Smooth muscle cell (in vitro differentiated cells): ENCODE data around the gene PGBD2. TPM values are rescaled to one million over a fixed set of nuclear protein-coding genes. Genes with fewer than 3 reads are reported as not detected.

Experiments
- DNase-seq: peaks from one replicate; lab custom pipeline; 2025; ENCODE audit not compliant: unreplicated experiment; lab: John Stamatoyannopoulos, UW
- H2AFZ ChIP-seq: fragments of 200-600 bp; sonication (generic); 2 replicates; pipeline ENCODE4 v1.6.0; 2016; ENCODE audit warnings: antibody characterized with exemption, low read depth, mild to moderate bottlenecking
- H3F3A ChIP-seq: fragments of 200-600 bp; sonication (generic); 2 replicates; pipeline ENCODE4 v1.6.0; 2017; ENCODE audit warnings: antibody characterized with exemption, low read depth
- H3K27ac ChIP-seq: fragments of 200-600 bp; sonication (generic); 2 replicates; pipeline ENCODE4 v1.5.1; 2016; ENCODE audit warnings: low read depth, mild to moderate bottlenecking
- H3K27me3 ChIP-seq: fragments of 200-600 bp; sonication (generic); 2 replicates; pipeline ENCODE4 v1.6.1; 2016; ENCODE audit warnings: low read depth, mild to moderate bottlenecking
- H3K36me3 ChIP-seq: fragments of 200-600 bp; sonication (generic); 2 replicates; pipeline ENCODE4 v1.5.1; 2016; ENCODE audit warnings: low read depth
- H3K4me1 ChIP-seq: fragments of 200-600 bp; sonication (generic); 2 replicates; pipeline ENCODE4 v1.5.1; 2016; ENCODE audit warnings: low read depth
- H3K4me2 ChIP-seq: fragments of 200-600 bp; sonication (generic); 2 replicates; pipeline ENCODE4 v1.6.0; 2016; ENCODE audit warnings: mild to moderate bottlenecking
- H3K4me3 ChIP-seq: fragments of 200-600 bp; sonication (generic); 2 replicates; pipeline ENCODE4 v1.5.1; 2016; ENCODE audit warnings: mild to moderate bottlenecking
- H3K79me2 ChIP-seq: fragments of 200-600 bp; sonication (generic); 2 replicates; pipeline ENCODE4 v1.6.0; 2016; ENCODE audit warnings: low read depth, mild to moderate bottlenecking
- H3K9ac ChIP-seq: fragments of 200-600 bp; sonication (generic); 2 replicates; pipeline ENCODE4 v1.6.0; 2016; ENCODE audit warnings: low read depth
- H3K9me3 ChIP-seq: fragments of 200-600 bp; sonication (generic); replicated peaks from 2 replicates; pipeline ENCODE4 v1.5.1; 2016; ENCODE audit warnings: low read depth
- H4K20me1 ChIP-seq: fragments of 200-600 bp; sonication (generic); 2 replicates; pipeline ENCODE4 v1.6.0; 2016; ENCODE audit warnings: low read depth
- CTCF ChIP-seq: fragments of 200-600 bp; sonication (generic); IDR thresholded peaks from 2 replicates; pipeline ENCODE4 v1.5.1; 2017; ENCODE audit warnings: borderline replicate concordance, mild to moderate bottlenecking, antibody characterized with exemption; ENCODE audit not compliant: insufficient read depth, poor library complexity, severe bottlenecking
- WGBS: methylation state at CpG from one replicate; pipeline ENCODE4 v1.1.7; 2016; ENCODE audit warnings: low lambda C conversion rate; 5-methylcytosine and 5-hydroxymethylcytosine counted together
- polyA plus RNA-seq: library from polyadenylated mRNA; unstranded; fragments of >200 nt; fragmentation: Nextera tagmentation; extraction: Ambion mirVana; gene quantifications from 2 replicates; pipeline ENCODE4 v1.2.1, GENCODE V29; 2016
- total RNA-seq: library from RNA; depleted of rRNA; stranded (reverse); fragments of >200 nt; gene quantifications from 2 replicates; pipeline ENCODE4 v1.2.3, GENCODE V29; 2014

The PGBD2 gene
- total and polyA plus RNA-seq, 2 experiments from 2014 or later: 2.3 to 4.0 TPM

DNA sequence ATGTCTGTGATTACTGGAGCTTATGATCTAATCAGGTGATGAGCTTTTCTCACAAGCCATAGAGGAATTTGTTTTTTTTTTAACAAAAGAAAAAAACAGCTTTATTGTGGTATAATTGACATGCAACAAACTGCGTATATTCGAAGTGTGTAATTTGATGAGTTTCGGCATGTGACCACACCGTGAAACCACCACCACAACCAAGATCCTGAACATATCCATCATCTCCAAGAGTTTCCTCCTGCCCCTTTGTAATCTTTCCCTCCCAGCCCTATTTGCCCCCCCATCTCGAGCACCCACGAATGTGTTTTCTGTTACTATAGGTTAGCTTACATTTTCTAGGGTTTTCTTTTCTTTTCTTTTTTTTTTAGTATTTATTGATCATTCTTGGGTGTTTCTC lies 4.7 kb downstream of the PGBD2 start:
- Histone ChIP-seq H2AFZ (no peak overlapping the region), H3K36me3 (no peaks in the 10 kb centered on the region), H3K4me3 (no peak overlapping the region), H3K27ac (no peak overlapping the region), H3K79me2 (peaks cover 23% of the 10 kb centered on the region), H3K4me2 (no peak overlapping the region), H3K9ac (no peak overlapping the region), H3K9me3 (no peaks in the 10 kb centered on the region), H3F3A (no peaks in the 10 kb centered on the region), H4K20me1 (no peaks in the 10 kb centered on the region), H3K27me3 (no peaks in the 10 kb centered on the region), H3K4me1 (peaks cover 13% of the 10 kb centered on the region)
- no peak for DNase-seq
- no peak for TF ChIP-seq CTCF
- WGBS: 98% methylated on average over 6 of the region's 6 CpGs

GRCh38 chr1:248913933-248914332 lies 7.9 kb downstream of the PGBD2 start:
- H3K79me2 ChIP-seq: peaks cover 12% of the 10 kb centered on the region
- H3F3A ChIP-seq: no peaks in the 10 kb centered on the region
- no peaks in the 10 kb centered on the region for H3K27me3 ChIP-seq
- H3K36me3 ChIP-seq: peaks cover 7% of the 10 kb centered on the region
- H3K4me2 ChIP-seq: no peak overlapping the region
- H2AFZ ChIP-seq: no peak overlapping the region
- no peak overlapping the region for H3K4me3 ChIP-seq
- no peak for TF ChIP-seq CTCF
- WGBS: 67% methylated on average over 2 of the region's 2 CpGs
- no peaks in the 10 kb centered on the region for H4K20me1 ChIP-seq
- DNase-seq: no peak
- no peaks in the 10 kb centered on the region for H3K9me3 ChIP-seq
- H3K4me1 ChIP-seq: no peaks in the 10 kb centered on the region
- no peak overlapping the region for H3K27ac ChIP-seq
- H3K9ac ChIP-seq: no peak overlapping the region

DNA sequence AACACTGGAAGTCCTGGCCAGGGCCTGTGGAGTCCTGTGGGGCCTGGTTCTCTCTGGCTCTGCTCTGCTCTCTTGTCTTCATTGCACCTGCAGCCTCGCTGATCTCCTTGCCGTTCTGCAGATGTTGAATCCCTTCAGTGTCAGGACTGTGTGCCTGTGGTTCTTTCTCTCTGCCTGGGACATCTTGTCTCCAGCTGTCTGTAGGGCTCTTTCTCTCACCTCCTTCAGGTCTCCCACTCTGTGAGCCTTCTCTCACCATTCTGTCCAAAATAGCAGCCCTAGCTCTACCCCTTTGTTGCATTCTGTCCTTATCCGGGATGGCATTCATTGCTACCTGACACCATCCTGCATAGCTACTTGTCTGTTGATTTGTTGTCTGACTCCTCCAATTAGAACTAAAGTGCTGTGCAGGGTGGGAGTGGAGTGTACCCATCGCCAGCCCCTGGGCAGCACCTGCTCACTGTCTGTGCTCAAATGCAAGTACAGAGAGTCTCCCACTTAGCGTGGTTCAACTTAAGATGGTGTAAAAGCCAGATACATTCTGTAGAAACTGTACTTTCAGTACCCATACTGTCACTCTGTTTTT lies 8.9 kb downstream of the PGBD2 start:
- H4K20me1 ChIP-seq: no peaks in the 10 kb centered on the region
- peaks cover 6% of the 10 kb centered on the region for H3K79me2 ChIP-seq
- no peak for TF ChIP-seq CTCF
- no peak overlapping the region for H2AFZ ChIP-seq
- H3K27me3 ChIP-seq: no peaks in the 10 kb centered on the region
- H3F3A ChIP-seq: no peaks in the 10 kb centered on the region
- no peaks in the 10 kb centered on the region for H3K4me1 ChIP-seq
- peaks cover 7% of the 10 kb centered on the region for H3K36me3 ChIP-seq
- H3K9ac ChIP-seq: no peak overlapping the region
- no peak for DNase-seq
- H3K4me3 ChIP-seq: no peak overlapping the region
- no peaks in the 10 kb centered on the region for H3K9me3 ChIP-seq
- H3K27ac ChIP-seq: no peak overlapping the region
- no peak overlapping the region for H3K4me2 ChIP-seq
- WGBS: 96% methylated on average over 5 of the region's 5 CpGs

DNA sequence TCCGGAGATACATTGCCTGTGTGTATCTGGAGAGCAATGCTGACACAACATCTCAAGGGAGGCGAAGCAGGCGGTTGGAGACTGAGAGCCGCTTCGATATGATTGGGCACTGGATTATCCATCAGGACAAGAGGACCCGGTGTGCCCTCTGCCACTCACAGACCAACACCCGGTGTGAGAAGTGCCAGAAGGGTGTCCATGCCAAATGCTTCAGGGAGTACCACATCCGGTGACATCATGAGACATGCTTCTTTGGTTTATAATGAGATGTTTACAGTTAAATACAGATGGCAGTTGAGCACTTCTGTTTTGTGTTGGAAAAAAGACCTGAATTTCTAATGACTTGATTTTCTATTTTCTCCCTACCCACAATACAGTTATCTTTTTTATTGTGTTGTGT lies 12.1 kb downstream of the PGBD2 start:
- TF ChIP-seq CTCF: no peak
- no peaks in the 10 kb centered on the region for H4K20me1 ChIP-seq
- no peaks in the 10 kb centered on the region for H3K79me2 ChIP-seq
- no peak overlapping the region for H2AFZ ChIP-seq
- 98% methylated on average over 8 of the region's 8 CpGs for WGBS
- H3K4me2 ChIP-seq: no peak overlapping the region
- DNase-seq: no peak
- no peaks in the 10 kb centered on the region for H3K4me1 ChIP-seq
- H3K36me3 ChIP-seq: peaks cover 7% of the 10 kb centered on the region
- no peaks in the 10 kb centered on the region for H3K27me3 ChIP-seq
- no peaks in the 10 kb centered on the region for H3F3A ChIP-seq
- H3K9ac ChIP-seq: no peak overlapping the region
- H3K27ac ChIP-seq: no peak overlapping the region
- H3K9me3 ChIP-seq: no peaks in the 10 kb centered on the region
- H3K4me3 ChIP-seq: no peak overlapping the region
